ENCODE data around the gene LNX1.

Gene LNX1

GRCh38 chr4:53586121-53586816, 5.0 kb downstream of the LNX1 start:
- Histone ChIP-seq H3K79me2 (ENCODE audit: insufficient read depth, low read length) (no peaks in the 10 kb centered on the region), H2AFZ (ENCODE audit: low read length) (no peak overlapping the region), H3K9ac (ENCODE audit: low read depth, low read length, poor library complexity, severe bottlenecking) (no peak overlapping the region), H3K4me3 (ENCODE audit: low read length, poor library complexity, severe bottlenecking) (no peak overlapping the region), H3K4me2 (ENCODE audit: low read depth, low read length, poor library complexity, severe bottlenecking) (no peak overlapping the region), H3K9me2 (replicated peaks; ENCODE audit: low read depth, low read length) (no peaks in the 10 kb centered on the region), H3K4me1 (ENCODE audit: insufficient read depth, low read length, poor library complexity, severe bottlenecking) (no peaks in the 10 kb centered on the region), H3K36me3 (ENCODE audit: insufficient read depth, low read length) (no peaks in the 10 kb centered on the region), H4K20me1 (ENCODE audit: insufficient read depth, low read length, poor library complexity, severe bottlenecking) (no peaks in the 10 kb centered on the region), H3K9me3 (ENCODE audit: insufficient read depth, low read depth, low read length) (no peaks in the 10 kb centered on the region), H3F3A (ENCODE audit: low read depth) (no peaks in the 10 kb centered on the region), H3K27me3 (ENCODE audit: insufficient read depth, low read length, poor library complexity, severe bottlenecking) (no peaks in the 10 kb centered on the region)
- TF ChIP-seq EZH2phosphoT487 (IDR thresholded peaks at IDR 0.05; ENCODE audit: borderline replicate concordance) (no peak), CTCF (conservative IDR thresholded peaks at IDR 0.05; ENCODE audit: low read length) (no peak)

DNA sequence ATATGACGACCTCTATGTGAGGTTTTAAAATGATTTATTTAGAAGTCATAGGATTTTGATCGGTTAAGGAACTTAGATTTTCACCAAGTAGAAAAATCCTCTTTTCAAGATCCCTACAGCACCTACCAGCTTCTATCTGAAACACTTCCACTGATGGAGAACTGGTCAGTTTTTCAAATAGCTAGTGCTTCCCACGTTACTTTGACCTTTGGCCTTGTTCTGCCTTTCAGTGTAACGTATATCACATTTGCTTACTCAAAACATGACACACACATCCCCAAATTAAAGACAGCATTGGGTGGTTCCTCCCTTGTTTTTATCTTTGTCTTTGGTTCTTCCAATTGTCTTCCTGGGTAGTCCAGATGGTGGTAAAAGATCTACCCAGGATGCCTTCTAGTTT, 6.6 kb downstream of the LNX1 start:
- Histone ChIP-seq H3K36me3 (ENCODE audit: insufficient read depth, low read length) (no peaks in the 10 kb centered on the region), H3K4me1 (ENCODE audit: insufficient read depth, low read length, poor library complexity, severe bottlenecking) (no peaks in the 10 kb centered on the region), H3F3A (ENCODE audit: low read depth) (no peaks in the 10 kb centered on the region), H3K27me3 (ENCODE audit: insufficient read depth, low read length, poor library complexity, severe bottlenecking) (no peaks in the 10 kb centered on the region), H3K9ac (ENCODE audit: low read depth, low read length, poor library complexity, severe bottlenecking) (no peak overlapping the region), H3K79me2 (ENCODE audit: insufficient read depth, low read length) (no peaks in the 10 kb centered on the region), H4K20me1 (ENCODE audit: insufficient read depth, low read length, poor library complexity, severe bottlenecking) (no peaks in the 10 kb centered on the region), H3K4me2 (ENCODE audit: low read depth, low read length, poor library complexity, severe bottlenecking) (no peak overlapping the region), H2AFZ (ENCODE audit: low read length) (no peak overlapping the region), H3K9me3 (ENCODE audit: insufficient read depth, low read depth, low read length) (no peaks in the 10 kb centered on the region), H3K9me2 (replicated peaks; ENCODE audit: low read depth, low read length) (no peaks in the 10 kb centered on the region), H3K4me3 (ENCODE audit: low read length, poor library complexity, severe bottlenecking) (no peak overlapping the region)
- no peak for TF ChIP-seq CTCF (conservative IDR thresholded peaks at IDR 0.05; ENCODE audit: low read length)
- TF ChIP-seq EZH2phosphoT487 (IDR thresholded peaks at IDR 0.05; ENCODE audit: borderline replicate concordance), result no peak

DNA sequence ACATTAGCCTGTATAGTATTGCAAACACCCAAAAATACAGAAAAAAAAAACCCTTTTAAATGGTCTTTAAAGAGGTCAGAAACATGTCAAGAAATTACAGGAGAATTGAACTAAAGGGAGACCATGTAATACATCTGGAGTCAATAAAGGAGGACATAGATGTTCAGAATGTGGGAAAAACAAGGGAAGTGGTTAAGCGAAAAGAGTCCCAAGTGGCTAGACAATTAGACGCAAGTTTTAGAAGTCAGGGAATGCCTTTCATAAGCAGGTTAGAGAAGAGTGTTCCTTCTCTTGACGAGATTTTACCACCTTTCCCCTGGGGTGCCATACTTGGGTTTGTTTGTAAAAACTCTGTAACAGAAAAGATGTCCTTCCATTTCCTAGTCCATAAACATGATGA, 7.8 kb downstream of the LNX1 start:
- H3K9ac ChIP-seq (ENCODE audit: low read depth, low read length, poor library complexity, severe bottlenecking), result no peak overlapping the region
- H3K4me2 ChIP-seq (ENCODE audit: low read depth, low read length, poor library complexity, severe bottlenecking), result no peak overlapping the region
- no peaks in the 10 kb centered on the region for H3K36me3 ChIP-seq (ENCODE audit: insufficient read depth, low read length)
- no peak for TF ChIP-seq EZH2phosphoT487 (IDR thresholded peaks at IDR 0.05; ENCODE audit: borderline replicate concordance)
- no peak for TF ChIP-seq CTCF (conservative IDR thresholded peaks at IDR 0.05; ENCODE audit: low read length)
- no peaks in the 10 kb centered on the region for H3K4me1 ChIP-seq (ENCODE audit: insufficient read depth, low read length, poor library complexity, severe bottlenecking)
- H3K9me2 ChIP-seq (replicated peaks; ENCODE audit: low read depth, low read length), result no peaks in the 10 kb centered on the region
- no peaks in the 10 kb centered on the region for H3K9me3 ChIP-seq (ENCODE audit: insufficient read depth, low read depth, low read length)
- no peak overlapping the region for H3K4me3 ChIP-seq (ENCODE audit: low read length, poor library complexity, severe bottlenecking)
- H3K27me3 ChIP-seq (ENCODE audit: insufficient read depth, low read length, poor library complexity, severe bottlenecking), result no peaks in the 10 kb centered on the region
- no peaks in the 10 kb centered on the region for H4K20me1 ChIP-seq (ENCODE audit: insufficient read depth, low read length, poor library complexity, severe bottlenecking)
- no peaks in the 10 kb centered on the region for H3F3A ChIP-seq (ENCODE audit: low read depth)
- no peaks in the 10 kb centered on the region for H3K79me2 ChIP-seq (ENCODE audit: insufficient read depth, low read length)
- H2AFZ ChIP-seq (ENCODE audit: low read length), result no peak overlapping the region

All from Loucy (cell line).